ENCODE results near the gene TTC12. TPM values are rescaled to one million over a fixed set of nuclear protein-coding genes. Genes with fewer than 3 reads are reported as not detected.

The TTC12 gene
- total RNA-seq, 1 experiment from 2014 or later: 25.0 TPM

- no peak overlapping the region for H2AFZ ChIP-seq
- TF ChIP-seq EZH2 (IDR thresholded peaks at IDR 0.05; ENCODE audit: low read depth) (no peak), CTCF (conservative IDR thresholded peaks at IDR 0.05) (no peak)
- H3K4me2 ChIP-seq: no peak overlapping the region
- intact Hi-C loops (cut with micrococcal nuclease; ENCODE audit: unreplicated experiment): no loop called here
- BruUV-seq (replicated peaks): no TSS peak
- no peaks in the 10 kb centered on the region for H4K20me1 ChIP-seq (ENCODE audit: insufficient read depth)
- H3K27ac ChIP-seq: no peak overlapping the region
- POLR2A ChIA-PET (ENCODE audit: unreplicated experiment): no interaction called here
- H3K9me3 ChIP-seq (ENCODE audit: insufficient read depth, low read depth): no peaks in the 10 kb centered on the region
- H3F3A ChIP-seq (ENCODE audit: insufficient read depth, low read depth): no peaks in the 10 kb centered on the region
- CTCF ChIA-PET: no interaction called here
- no peaks in the 10 kb centered on the region for H3K4me1 ChIP-seq (replicated peaks; ENCODE audit: insufficient read depth)
- H3K27me3 ChIP-seq (ENCODE audit: insufficient read depth, low read depth): no peaks in the 10 kb centered on the region
- DNase-seq: no peak
- no peak overlapping the region for H3K4me3 ChIP-seq
- H3K9me2 ChIP-seq (ENCODE audit: insufficient read depth): no peaks in the 10 kb centered on the region
- H3K36me3 ChIP-seq (ENCODE audit: low read depth): no peaks in the 10 kb centered on the region; the same call in 1 of the 2 replicates
- no peaks in the 10 kb centered on the region for H3K79me2 ChIP-seq (ENCODE audit: low read depth)
These were observed 25.7 kb downstream of the TTC12 start for GRCh38 chr11:113339929-113340589.

GRCh38 chr11:113341388-113342165 lies 27.2 kb downstream of the TTC12 start:
- H3K36me3 ChIP-seq (ENCODE audit: low read depth): no peaks in the 10 kb centered on the region

GRCh38 chr11:113345978-113346377 lies 31.6 kb downstream of the TTC12 start:
- Histone ChIP-seq H4K20me1 (ENCODE audit: insufficient read depth) (no peaks in the 10 kb centered on the region), H3K9me3 (ENCODE audit: insufficient read depth, low read depth) (no peaks in the 10 kb centered on the region), H3K79me2 (ENCODE audit: low read depth) (no peaks in the 10 kb centered on the region), H3K36me3 (ENCODE audit: low read depth) (no peaks in the 10 kb centered on the region), H3K4me2 (no peak overlapping the region), H3F3A (ENCODE audit: insufficient read depth, low read depth) (no peaks in the 10 kb centered on the region), H3K27me3 (ENCODE audit: insufficient read depth, low read depth) (no peaks in the 10 kb centered on the region), H3K27ac (no peak overlapping the region), H3K4me1 (replicated peaks; ENCODE audit: insufficient read depth) (no peaks in the 10 kb centered on the region), H3K4me3 (no peak overlapping the region), H3K9me2 (ENCODE audit: insufficient read depth) (no peaks in the 10 kb centered on the region), H2AFZ (no peak overlapping the region)
- CTCF ChIA-PET: no interaction called here
- TF ChIP-seq CTCF (conservative IDR thresholded peaks at IDR 0.05): no peak
- TF ChIP-seq EZH2 (IDR thresholded peaks at IDR 0.05; ENCODE audit: low read depth): no peak
- no peak for DNase-seq
- intact Hi-C loops (cut with micrococcal nuclease; ENCODE audit: unreplicated experiment): no loop called here
- no TSS peak for BruUV-seq (replicated peaks)
- POLR2A ChIA-PET (ENCODE audit: unreplicated experiment): no interaction called here

More at GRCh38 chr11:113341388-113342165, 27.2 kb downstream of the TTC12 start:
- no peaks in the 10 kb centered on the region for H3F3A ChIP-seq (ENCODE audit: insufficient read depth, low read depth)
- no peak overlapping the region for H3K4me3 ChIP-seq
- no peaks in the 10 kb centered on the region for H3K9me2 ChIP-seq (ENCODE audit: insufficient read depth)
- intact Hi-C loops (cut with micrococcal nuclease; ENCODE audit: unreplicated experiment): no loop called here
- POLR2A ChIA-PET (ENCODE audit: unreplicated experiment): no interaction called here
- no peaks in the 10 kb centered on the region for H3K27me3 ChIP-seq (ENCODE audit: insufficient read depth, low read depth)
- H3K4me1 ChIP-seq (replicated peaks; ENCODE audit: insufficient read depth): no peaks in the 10 kb centered on the region
- H3K4me2 ChIP-seq: no peak overlapping the region
- no peak overlapping the region for H3K27ac ChIP-seq
- CTCF ChIA-PET: no interaction called here
- no peak for DNase-seq
- no peak overlapping the region for H2AFZ ChIP-seq
- no peaks in the 10 kb centered on the region for H3K9me3 ChIP-seq (ENCODE audit: insufficient read depth, low read depth)
- no peaks in the 10 kb centered on the region for H4K20me1 ChIP-seq (ENCODE audit: insufficient read depth)
- no TSS peak for BruUV-seq (replicated peaks)
- no peaks in the 10 kb centered on the region for H3K79me2 ChIP-seq (ENCODE audit: low read depth)
- TF ChIP-seq EZH2 (IDR thresholded peaks at IDR 0.05; ENCODE audit: low read depth) (no peak), CTCF (conservative IDR thresholded peaks at IDR 0.05) (no peak)
